Right lobe of liver (tissue), 4 donors: ENCODE data around the gene TOM1.

Experiments
- CTCF ChIP-seq, 4 donors: fragments of 200-600 bp in 3 of 4; fragments of 450-650 bp in 1 of 4; IDR thresholded peaks; one replicate each; pipeline versions ENCODE4 v1.5.1 to v1.8.0; 2016 to 2022; ENCODE audit warnings: antibody characterized with exemption in 4 of 4, mild to moderate bottlenecking in 2 of 4
- POLR2A ChIP-seq: fragments of 450-650 bp; IDR thresholded peaks from one replicate; pipeline ENCODE4 v1.6.1; 2017; ENCODE audit warnings: antibody characterized with exemption, mild to moderate bottlenecking
- donor health status: DM: no; HTN: no; CAD: no.
- donor health status: DM: no; HTN: no; CAD: no.
- donor health status: DM: no; HTN: yes; CAD: no.

GRCh38 chr22:35361001-35361558, 61.4 kb downstream of the TOM1 start:
- TF ChIP-seq CTCF (IDR thresholded peaks at IDR 0.05) (no peak), POLR2A (no peak)
